GM23338 (cell line): ENCODE data around the gene LRRC26. TPM values are rescaled to one million over a fixed set of nuclear protein-coding genes. Genes with fewer than 3 reads are reported as not detected.

Experiments
- ATAC-seq: fragments of 200-7000 bp; cut with Tn5 transposase; 3 replicates; pipeline ENCODE4 v1.9.1; 2020
- DNase-seq: peaks from one replicate; pipeline ENCODE4 v3.0.0-alpha.2; 2015; ENCODE audit warnings: low spot score
- H2AFZ ChIP-seq: fragments of 200-600 bp; sonication (generic); 2 replicates; pipeline ENCODE4 v1.8.0; 2016; ENCODE audit warnings: antibody characterized with exemption, mild to moderate bottlenecking, moderate library complexity
- H3F3A ChIP-seq: fragments of 200-600 bp; sonication (generic); replicated peaks from 2 replicates; pipeline ENCODE4 v1.8.0; 2017; ENCODE audit warnings: antibody characterized with exemption, mixed run types, low read depth
- H3K27ac ChIP-seq: fragments of 200-600 bp; sonication (generic); 2 replicates; pipeline ENCODE4 v1.6.1; 2016; ENCODE audit warnings: low read depth
- H3K27me3 ChIP-seq: fragments of 200-600 bp; sonication (generic); 2 replicates; pipeline ENCODE4 v1.8.0; 2016; ENCODE audit warnings: mild to moderate bottlenecking, mixed run types, moderate library complexity; ENCODE audit not compliant: insufficient read depth
- H3K36me3 ChIP-seq: fragments of 200-600 bp; sonication (generic); 2 replicates; pipeline ENCODE4 v1.8.0; 2016; ENCODE audit warnings: mild to moderate bottlenecking; ENCODE audit not compliant: insufficient read depth
- H3K4me1 ChIP-seq: fragments of 200-600 bp; sonication (generic); 2 replicates; pipeline ENCODE4 v1.8.0; 2016; ENCODE audit warnings: mild to moderate bottlenecking, moderate library complexity; ENCODE audit not compliant: insufficient read depth
- H3K4me2 ChIP-seq: fragments of 200-600 bp; sonication (generic); 2 replicates; pipeline ENCODE4 v1.7.1; 2017; ENCODE audit warnings: mixed run types
- H3K4me3 ChIP-seq: fragments of 200-600 bp; sonication (generic); 2 replicates; pipeline ENCODE4 v1.6.1; 2016; ENCODE audit warnings: mixed run types
- H3K79me2 ChIP-seq: fragments of 200-600 bp; sonication (generic); replicated peaks from 2 replicates; pipeline ENCODE4 v1.8.0; 2017; ENCODE audit warnings: mild to moderate bottlenecking; ENCODE audit not compliant: insufficient read depth
- H3K9me2 ChIP-seq: fragments of 200-600 bp; sonication (generic); 2 replicates; pipeline ENCODE4 v1.8.0; 2017; ENCODE audit not compliant: insufficient read depth
- H4K20me1 ChIP-seq: fragments of 200-600 bp; sonication (generic); replicated peaks from 2 replicates; pipeline ENCODE4 v1.8.0; 2017; ENCODE audit warnings: mild to moderate bottlenecking; ENCODE audit not compliant: insufficient read depth
- H3K27ac Mint-ChIP-seq: 2 replicates; pipeline ENCODE4 v1.8.0; 2020; ENCODE audit warnings: inconsistent platforms, mild to moderate bottlenecking, moderate library complexity, mixed read lengths
- H3K27me3 Mint-ChIP-seq: 3 replicates; pipeline ENCODE4 v1.8.0; 2022; ENCODE audit warnings: low read depth, mild to moderate bottlenecking, moderate library complexity, mixed read lengths, inconsistent platforms; ENCODE audit not compliant: insufficient read depth, poor library complexity
- H3K36me3 Mint-ChIP-seq: 3 replicates; pipeline ENCODE4 v1.8.0; 2021; ENCODE audit warnings: low read depth, mild to moderate bottlenecking, inconsistent platforms, moderate library complexity, mixed read lengths
- H3K4me1 Mint-ChIP-seq: 3 replicates; pipeline ENCODE4 v1.8.0; 2020; ENCODE audit warnings: mild to moderate bottlenecking, inconsistent platforms, mixed read lengths
- H3K4me3 Mint-ChIP-seq: 3 replicates; pipeline ENCODE4 v1.8.0; 2021; ENCODE audit warnings: moderate library complexity, mild to moderate bottlenecking, inconsistent platforms, mixed read lengths
- H3K9me3 Mint-ChIP-seq: 3 replicates; pipeline ENCODE4 v1.8.0; 2020; ENCODE audit warnings: moderate library complexity, mild to moderate bottlenecking, inconsistent platforms, mixed read lengths
- CTCF ChIP-seq, 2 experiments: fragments of 200-600 bp in 1 of 2; sonication (generic) in 1 of 2; conservative IDR thresholded peaks; 2 replicates each; pipeline versions ENCODE4 v1.5.1 to v1.6.1; 2016 to 2017; ENCODE audit warnings: antibody characterized with exemption in 2 of 2, low read depth in 2 of 2, mild to moderate bottlenecking in 2 of 2, moderate library complexity in 1 of 2
- EZH2 ChIP-seq: fragments of 200-600 bp; sonication (generic); IDR thresholded peaks from one replicate; pipeline ENCODE4 v1.8.0; 2017; ENCODE audit warnings: antibody characterized with exemption, mild to moderate bottlenecking, low read depth; ENCODE audit not compliant: unreplicated experiment
- JUNB ChIP-seq: IDR thresholded peaks from one replicate; pipeline ENCODE4 v1.6.1; 2016; ENCODE audit warnings: antibody characterized with exemption; ENCODE audit not compliant: unreplicated experiment
- NANOG ChIP-seq: IDR thresholded peaks from 2 replicates; pipeline ENCODE4 v1.6.1; 2016; ENCODE audit warnings: antibody characterized with exemption, borderline replicate concordance
- POLR2AphosphoS5 ChIP-seq: IDR thresholded peaks from 2 replicates; pipeline ENCODE4 v1.6.1; 2016; ENCODE audit warnings: antibody characterized with exemption, low read depth
- REST ChIP-seq: IDR thresholded peaks from one replicate; pipeline ENCODE4 v1.6.1; 2018; ENCODE audit warnings: antibody characterized with exemption; ENCODE audit not compliant: unreplicated experiment
- STAT1 ChIP-seq: IDR thresholded peaks from one replicate; pipeline ENCODE4 v1.6.1; 2016; ENCODE audit warnings: antibody characterized with exemption; ENCODE audit not compliant: unreplicated experiment
- ZNF114 ChIP-seq: fragments of 250-450 bp; sonication (Bioruptor Pico); IDR thresholded peaks from 2 replicates; pipeline ENCODE4 v1.5.0; 2020; ENCODE audit warnings: mild to moderate bottlenecking, moderate library complexity
- polyA plus RNA-seq: library from polyadenylated mRNA; unstranded; fragments of >200 nt; fragmentation: Nextera tagmentation; extraction: Ambion mirVana; gene quantifications from 2 replicates; pipeline ENCODE4 v1.2.1, GENCODE V29; 2016
- total RNA-seq: library from RNA; depleted of rRNA; stranded (reverse); fragments of >200 nt; shearing (Covaris generic); gene quantifications from 2 replicates; pipeline ENCODE4 v1.2.3, GENCODE V29; 2014

The LRRC26 gene
- total and polyA plus RNA-seq, 2 experiments from 2014 or later: 0.21 to 4.3 TPM

- TF ChIP-seq REST (no peak), STAT1 (no peak), JUNB (no peak), NANOG (no peak), EZH2 (no peak), CTCF (conservative IDR thresholded peaks at IDR 0.05; ENCODE audit: low read depth in 2 of 2) (no peak), ZNF114 (no peak)
These were observed 16.5 kb upstream of the LRRC26 start (continued) for GRCh38 chr9:137186385-137186784.

DNA sequence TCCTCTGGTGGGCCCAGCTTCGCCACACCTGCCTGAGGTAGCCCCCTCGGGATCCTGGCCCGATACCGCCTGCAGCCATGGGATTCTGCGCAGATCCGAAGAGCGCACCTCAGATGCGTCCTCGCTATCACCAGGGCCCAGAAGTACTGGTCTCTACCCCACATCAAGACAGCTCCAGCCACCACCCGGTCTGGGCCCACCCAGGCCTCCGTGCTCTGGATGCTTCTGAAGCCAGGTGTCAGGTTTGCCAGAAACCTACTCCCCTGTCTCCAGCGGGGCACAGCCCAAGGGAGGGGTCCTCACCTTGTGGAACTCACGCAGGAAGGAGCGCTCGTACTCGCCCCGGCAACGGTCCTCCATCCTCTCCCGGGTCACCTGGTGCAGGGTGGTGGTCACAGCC lies 16.1 kb upstream of the LRRC26 start:
- no peak overlapping the region for H2AFZ ChIP-seq
- H3K9me3 Mint-ChIP-seq: no peaks in the 10 kb centered on the region
- 0 out of 2 replicates have a peak, but pooled peaks cover 5% of the 10 kb centered on the region for H4K20me1 ChIP-seq
- peaks cover 26% of the 10 kb centered on the region for H3K36me3 Mint-ChIP-seq
- no peak overlapping the region for H3K27ac ChIP-seq
- no peaks in the 10 kb centered on the region for H3K36me3 ChIP-seq
- DNase-seq (no peak), ATAC-seq (no peak)
- no peak overlapping the region for H3K4me3 ChIP-seq
- H3F3A ChIP-seq: 0 out of 2 replicates have a peak, but pooled peaks cover 4% of the 10 kb centered on the region
- H3K4me3 Mint-ChIP-seq: no peak overlapping the region; the same call in 2 of the 3 replicates
- no peak overlapping the region for H3K27ac Mint-ChIP-seq
- no peaks in the 10 kb centered on the region for H3K27me3 ChIP-seq
- H3K4me1 ChIP-seq: peaks cover 13% of the 10 kb centered on the region
- peaks cover 9% of the 10 kb centered on the region for H3K4me1 Mint-ChIP-seq
- H3K4me2 ChIP-seq: no peak overlapping the region
- peaks cover 13% of the 10 kb centered on the region for H3K27me3 Mint-ChIP-seq
- H3K79me2 ChIP-seq: peaks cover 25% of the 10 kb centered on the region
- H3K9me2 ChIP-seq: no peaks in the 10 kb centered on the region
- TF ChIP-seq CTCF (conservative IDR thresholded peaks at IDR 0.05; ENCODE audit: low read depth in 2 of 2) (no peak), POLR2AphosphoS5 (no peak), REST (no peak), JUNB (no peak)
